Measurements from ENCODE around the gene RASGRF1.

RASGRF1 gene

GRCh38 chr15:79132361-79132760 lies 41.8 kb upstream of the RASGRF1 start:
- TF ChIP-seq CTCF (IDR thresholded peaks at IDR 0.05; ENCODE audit: low read depth, low read length) (no peak), EZH2phosphoT487 (IDR thresholded peaks at IDR 0.05; ENCODE audit: low read depth) (no peak)
- H3K27ac ChIP-seq (ENCODE audit: low read length) = no peak overlapping the region
- no peaks in the 10 kb centered on the region for H3K4me1 ChIP-seq (ENCODE audit: low read length)
- no peak overlapping the region for H3K4me2 ChIP-seq (ENCODE audit: low read length)
- no peak overlapping the region for H3K4me3 ChIP-seq (ENCODE audit: low read length)
- no peaks in the 10 kb centered on the region for H3K9me3 ChIP-seq (ENCODE audit: insufficient read depth, low read length)
- no peaks in the 10 kb centered on the region for H3K79me2 ChIP-seq (ENCODE audit: low read length)
- no peak overlapping the region for H2AFZ ChIP-seq (ENCODE audit: low read depth, low read length)
- H3K27me3 ChIP-seq (ENCODE audit: low read depth, low read length) = peaks cover 58% of the 10 kb centered on the region
- no peaks in the 10 kb centered on the region for H3K36me3 ChIP-seq (replicated peaks; ENCODE audit: low read depth, low read length)
- H3K9ac ChIP-seq (ENCODE audit: low read length) = no peak overlapping the region
- no peaks in the 10 kb centered on the region for H4K20me1 ChIP-seq (ENCODE audit: insufficient read depth, low read length)

- no peaks in the 10 kb centered on the region for H3K36me3 ChIP-seq (replicated peaks; ENCODE audit: low read depth, low read length)
- no peaks in the 10 kb centered on the region for H3K4me1 ChIP-seq (ENCODE audit: low read length)
- no peak overlapping the region for H3K4me3 ChIP-seq (ENCODE audit: low read length)
- no peaks in the 10 kb centered on the region for H4K20me1 ChIP-seq (ENCODE audit: insufficient read depth, low read length)
- no peaks in the 10 kb centered on the region for H3K79me2 ChIP-seq (ENCODE audit: low read length)
- no peak overlapping the region for H3K4me2 ChIP-seq (ENCODE audit: low read length)
- peaks cover 60% of the 10 kb centered on the region for H3K27me3 ChIP-seq (ENCODE audit: low read depth, low read length)
- H2AFZ ChIP-seq (ENCODE audit: low read depth, low read length) = no peak overlapping the region
- H3K27ac ChIP-seq (ENCODE audit: low read length) = no peak overlapping the region
- TF ChIP-seq CTCF (IDR thresholded peaks at IDR 0.05; ENCODE audit: low read depth, low read length) (peak; percentile 27), EZH2phosphoT487 (IDR thresholded peaks at IDR 0.05; ENCODE audit: low read depth) (no peak)
- no peak overlapping the region for H3K9ac ChIP-seq (ENCODE audit: low read length)
- no peaks in the 10 kb centered on the region for H3K9me3 ChIP-seq (ENCODE audit: insufficient read depth, low read length)
Measured at GRCh38 chr15:79130535-79131130, 40.1 kb upstream of the RASGRF1 start.

- no peak overlapping the region for H3K9ac ChIP-seq (ENCODE audit: low read length)
- H3K4me2 ChIP-seq (ENCODE audit: low read length) = no peak overlapping the region
- H3K27ac ChIP-seq (ENCODE audit: low read length) = no peak overlapping the region
- no peaks in the 10 kb centered on the region for H3K36me3 ChIP-seq (replicated peaks; ENCODE audit: low read depth, low read length)
- no peaks in the 10 kb centered on the region for H3K9me3 ChIP-seq (ENCODE audit: insufficient read depth, low read length)
- H4K20me1 ChIP-seq (ENCODE audit: insufficient read depth, low read length) = no peaks in the 10 kb centered on the region
- no peak overlapping the region for H3K4me3 ChIP-seq (ENCODE audit: low read length)
- H3K79me2 ChIP-seq (ENCODE audit: low read length) = no peaks in the 10 kb centered on the region
- H3K27me3 ChIP-seq (ENCODE audit: low read depth, low read length) = peaks cover 46% of the 10 kb centered on the region
- TF ChIP-seq CTCF (IDR thresholded peaks at IDR 0.05; ENCODE audit: low read depth, low read length) = no peak
- TF ChIP-seq EZH2phosphoT487 (IDR thresholded peaks at IDR 0.05; ENCODE audit: low read depth) = no peak
- H2AFZ ChIP-seq (ENCODE audit: low read depth, low read length) = no peak overlapping the region
- no peaks in the 10 kb centered on the region for H3K4me1 ChIP-seq (ENCODE audit: low read length)
Measured at GRCh38 chr15:79129235-79129634, 38.7 kb upstream of the RASGRF1 start.

- no peak for TF ChIP-seq CTCF (IDR thresholded peaks at IDR 0.05; ENCODE audit: low read depth, low read length)
- TF ChIP-seq EZH2phosphoT487 (IDR thresholded peaks at IDR 0.05; ENCODE audit: low read depth) = no peak
- Histone ChIP-seq H3K9ac (ENCODE audit: low read length) (no peak overlapping the region), H3K4me2 (ENCODE audit: low read length) (no peak overlapping the region), H3K4me1 (ENCODE audit: low read length) (no peaks in the 10 kb centered on the region), H3K9me3 (ENCODE audit: insufficient read depth, low read length) (no peaks in the 10 kb centered on the region), H3K27me3 (ENCODE audit: low read depth, low read length) (peaks cover 46% of the 10 kb centered on the region), H3K79me2 (ENCODE audit: low read length) (no peaks in the 10 kb centered on the region), H3K36me3 (replicated peaks; ENCODE audit: low read depth, low read length) (no peaks in the 10 kb centered on the region), H3K27ac (ENCODE audit: low read length) (no peak overlapping the region), H2AFZ (ENCODE audit: low read depth, low read length) (no peak overlapping the region), H4K20me1 (ENCODE audit: insufficient read depth, low read length) (no peaks in the 10 kb centered on the region), H3K4me3 (ENCODE audit: low read length) (no peak overlapping the region)
Measured at GRCh38 chr15:79128556-79128955, 38.0 kb upstream of the RASGRF1 start.

All from OCI-LY3 (cell line).